Stimulated activated CD4-positive, alpha-beta T cell treated with anti-CD3 and anti-CD28 coated beads, Interleukin-1b, Interleukin-23, amount 100 ng/mL, for 4 hours (primary cell): ENCODE data around the gene OGFOD3.
"Not testable (repeated sequence)": the region's sequence is repeated elsewhere in the genome, so short reads cannot be mapped to it uniquely, and the experiment has no call there.

Experiments
- DNase-seq, 2 donors: peaks; one replicate each; pipeline ENCODE4 v3.0.0-alpha.2; 2020; ENCODE audit warnings: low read depth in 2 of 2

Gene OGFOD3, protein sequence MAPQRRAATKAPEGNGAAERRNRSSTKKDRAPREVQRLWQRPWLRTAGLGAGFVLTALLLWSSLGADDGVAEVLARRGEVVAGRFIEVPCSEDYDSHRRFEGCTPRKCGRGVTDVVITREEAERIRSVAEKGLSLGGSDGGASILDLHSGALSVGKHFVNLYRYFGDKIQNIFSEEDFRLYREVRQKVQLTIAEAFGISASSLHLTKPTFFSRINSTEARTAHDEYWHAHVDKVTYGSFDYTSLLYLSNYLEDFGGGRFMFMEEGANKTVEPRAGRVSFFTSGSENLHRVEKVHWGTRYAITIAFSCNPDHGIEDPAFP

GRCh38 chr17:82418001-82418986 lies at the start of gene OGFOD3, which contains the start of gene HEXD:
Gene OGFOD3 (minus strand): TSS chr17:82418586. CDS start chr17:82418485, 101 bp downstream.
Gene HEXD (plus strand): TSS chr17:82418347. CDS start chr17:82419800, 1,453 bp downstream.
- peak; percentile 74 to 80 for DNase-seq

DNA sequence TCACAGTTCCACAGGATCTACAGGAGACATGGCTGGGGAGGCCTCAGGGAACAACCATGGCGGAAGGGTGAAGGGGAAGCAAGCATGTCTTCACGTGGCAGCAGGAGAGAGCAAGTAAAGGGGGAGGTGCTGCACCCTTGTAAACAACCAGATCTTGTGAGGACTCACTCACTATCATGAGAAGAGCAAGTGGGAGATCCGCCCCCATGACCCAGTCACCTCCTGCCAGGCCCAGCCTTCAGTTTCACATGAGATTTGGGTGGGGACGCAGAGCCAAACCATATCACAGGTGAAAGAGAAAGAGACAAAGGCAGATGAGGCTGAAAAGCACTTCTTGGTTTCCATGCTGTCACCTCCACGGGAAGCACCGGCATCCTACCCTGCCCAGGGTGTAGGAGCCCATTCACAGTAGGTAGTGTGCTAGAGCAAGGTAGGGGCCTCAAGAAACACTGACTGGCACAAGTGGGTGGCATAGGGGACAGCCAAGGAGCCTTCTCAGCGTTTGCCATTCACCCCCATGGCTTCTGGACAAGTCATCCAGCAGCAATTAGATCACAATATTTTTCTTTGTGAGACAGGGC lies 46.7 kb upstream of the OGFOD3 start:
- no peak for DNase-seq

- no peak for DNase-seq
These were observed 46.2 kb upstream of the OGFOD3 start for GRCh38 chr17:82464567-82464929.

- no peak for DNase-seq
These were observed 45.7 kb upstream of the OGFOD3 start for GRCh38 chr17:82463925-82464566.

GRCh38 chr17:82463391-82463790 lies 45.0 kb upstream of the OGFOD3 start:
- DNase-seq, result no peak

DNA sequence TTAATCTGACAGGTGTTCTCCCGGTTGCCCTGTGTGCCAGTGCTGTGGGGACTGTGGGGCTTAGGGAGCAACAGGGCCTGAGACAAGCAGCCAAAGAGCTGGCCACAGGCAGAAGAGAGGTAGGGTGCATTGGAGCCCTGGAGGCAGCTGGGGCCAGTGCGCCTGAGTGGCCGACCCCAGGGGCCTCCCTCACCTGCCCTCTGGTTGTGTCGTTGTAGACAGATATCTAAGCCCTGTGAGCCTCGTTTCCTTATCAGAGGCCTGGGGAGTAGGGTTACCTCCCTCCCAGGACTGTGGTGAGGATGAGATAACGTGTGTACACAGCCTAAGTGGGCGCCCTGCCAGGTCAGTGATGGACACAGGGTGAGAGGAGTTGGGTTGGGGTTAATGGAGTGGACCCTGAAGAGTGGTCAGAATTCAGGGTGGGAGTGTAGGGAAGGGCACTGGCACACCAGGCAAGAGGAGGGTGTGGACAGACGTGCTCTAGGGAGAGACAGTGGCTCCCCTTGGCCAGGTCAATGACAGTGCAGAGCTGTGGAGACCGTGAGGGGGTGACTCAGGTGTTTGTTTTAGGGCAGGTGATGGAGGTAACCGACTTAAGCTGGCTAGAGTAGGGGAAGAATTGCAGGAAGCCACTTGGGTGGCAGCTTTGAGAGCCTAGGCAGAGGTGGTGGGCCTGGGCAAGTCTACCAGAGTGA lies 43.6 kb upstream of the OGFOD3 start:
- DNase-seq, result no peak

- DNase-seq, result not testable (repeated sequence)
These were observed 41.5 kb upstream of the OGFOD3 start for GRCh38 chr17:82459936-82460335.

- no peak for DNase-seq
These were observed 40.6 kb upstream of the OGFOD3 start for GRCh38 chr17:82458885-82459424.

DNA sequence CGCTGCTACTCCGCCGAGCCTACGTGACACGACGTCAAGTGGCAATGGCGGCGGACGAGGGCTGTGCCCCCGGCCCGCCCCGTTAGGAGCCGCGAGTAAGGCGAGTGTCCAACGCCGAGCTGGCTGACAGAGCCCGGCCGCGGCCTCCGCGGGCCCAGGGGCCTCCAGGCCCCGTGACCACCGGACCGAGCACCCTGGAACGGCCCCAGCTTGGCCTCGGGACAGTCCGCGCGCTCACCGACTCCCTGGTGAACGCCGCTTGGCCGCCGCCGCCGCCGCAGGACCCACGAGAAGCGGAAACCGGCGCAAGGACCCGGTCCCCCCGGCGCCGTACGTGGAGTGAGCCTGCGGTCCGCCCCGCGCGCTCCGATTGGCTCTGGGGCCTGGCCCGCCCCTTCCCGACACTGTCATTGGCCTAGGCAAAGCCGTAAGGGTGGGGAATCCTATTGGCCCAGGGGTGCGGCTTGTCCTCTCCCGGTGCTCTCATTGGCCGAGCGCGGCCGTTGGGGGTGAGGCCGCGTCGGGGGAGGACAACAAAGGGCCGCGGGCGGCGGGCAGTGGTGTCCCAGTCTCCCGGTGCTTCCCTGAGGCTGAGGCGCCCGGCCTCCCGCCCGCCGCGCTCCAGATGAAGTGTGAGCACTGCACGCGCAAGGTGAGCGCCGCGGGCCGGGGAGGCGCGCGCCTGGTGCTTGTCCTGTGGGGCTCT lies 39.9 kb upstream of the OGFOD3 start, which contains the start of gene NARF:
TSS of gene NARF (plus strand) at position 563 of the 706 bp plus-strand sequence. CDS start at position 626, 63 bp downstream.
- DNase-seq, result peak; percentile 90

DNA sequence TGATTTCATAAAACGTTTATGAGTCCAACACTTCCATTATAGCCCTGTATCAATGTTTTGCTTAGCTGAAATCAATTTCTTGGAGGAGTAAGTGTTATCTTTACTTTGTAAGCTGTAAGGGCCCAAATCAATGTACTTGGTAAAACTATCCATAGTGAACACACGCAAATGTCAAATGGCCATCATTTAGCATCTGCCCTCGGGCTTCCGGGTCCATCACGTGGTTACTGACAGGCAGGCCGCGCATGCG lies 39.5 kb upstream of the OGFOD3 start:
- no peak for DNase-seq

GRCh38 chr17:82457073-82457928 lies 38.9 kb upstream of the OGFOD3 start:
- no peak for DNase-seq

DNA sequence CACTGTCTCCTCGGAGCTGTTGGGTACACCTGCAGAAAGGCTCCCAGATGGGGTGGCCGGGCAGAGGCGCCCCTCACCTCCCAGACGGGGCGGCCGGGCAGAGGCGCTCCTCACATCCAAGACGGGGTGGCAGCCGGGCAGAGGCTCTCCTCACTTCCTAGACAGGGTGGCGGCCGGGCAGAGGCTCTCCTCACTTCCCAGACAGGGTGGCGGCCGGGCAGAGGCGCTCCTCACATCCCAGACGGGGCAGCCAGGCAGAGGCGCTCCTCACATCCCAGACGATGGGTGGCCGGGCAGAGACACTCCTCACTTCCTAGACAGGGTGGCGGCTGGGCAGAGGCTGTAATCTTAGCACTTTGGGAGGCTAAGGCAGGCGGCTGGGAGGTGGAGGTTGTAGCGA lies 35.3 kb upstream of the OGFOD3 start:
- not testable (repeated sequence) for DNase-seq

- DNase-seq, result not testable (repeated sequence)
These were observed 34.8 kb upstream of the OGFOD3 start for GRCh38 chr17:82453151-82453550.

GRCh38 chr17:82452162-82452561 lies 33.8 kb upstream of the OGFOD3 start:
- no peak for DNase-seq

- DNase-seq, result peak; percentile 96
These were observed 32.1 kb upstream of the OGFOD3 start, which contains the start of gene CYBC1 for GRCh38 chr17:82450357-82451106. Gene CYBC1 (minus strand): TSS chr17:82450752. CDS start chr17:82449254, 1,498 bp downstream.

DNA sequence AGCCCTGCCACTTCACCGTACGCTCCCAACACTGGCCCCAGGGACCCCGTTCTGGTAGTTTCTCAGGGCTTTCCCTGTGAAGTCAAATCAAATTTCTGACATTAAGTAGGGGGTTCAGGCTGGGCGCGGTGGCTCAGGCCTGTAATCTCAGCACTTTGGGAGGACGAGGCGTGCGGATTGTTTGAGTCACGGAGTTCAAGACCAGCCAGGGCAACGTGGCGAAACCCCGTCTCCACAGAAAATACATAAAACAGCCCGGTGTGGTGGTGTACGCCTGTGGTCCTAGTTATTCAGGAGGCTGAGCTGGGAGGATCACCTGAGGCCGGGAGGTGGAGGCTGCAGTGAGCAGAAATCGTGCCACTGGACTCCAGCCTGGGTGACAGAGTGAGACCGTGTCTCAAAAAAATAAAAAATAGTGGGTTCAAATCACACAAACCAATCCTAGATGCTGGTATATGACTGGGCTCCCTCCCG lies 31.5 kb upstream of the OGFOD3 start:
- DNase-seq, result peak; percentile 22 to 41

DNA sequence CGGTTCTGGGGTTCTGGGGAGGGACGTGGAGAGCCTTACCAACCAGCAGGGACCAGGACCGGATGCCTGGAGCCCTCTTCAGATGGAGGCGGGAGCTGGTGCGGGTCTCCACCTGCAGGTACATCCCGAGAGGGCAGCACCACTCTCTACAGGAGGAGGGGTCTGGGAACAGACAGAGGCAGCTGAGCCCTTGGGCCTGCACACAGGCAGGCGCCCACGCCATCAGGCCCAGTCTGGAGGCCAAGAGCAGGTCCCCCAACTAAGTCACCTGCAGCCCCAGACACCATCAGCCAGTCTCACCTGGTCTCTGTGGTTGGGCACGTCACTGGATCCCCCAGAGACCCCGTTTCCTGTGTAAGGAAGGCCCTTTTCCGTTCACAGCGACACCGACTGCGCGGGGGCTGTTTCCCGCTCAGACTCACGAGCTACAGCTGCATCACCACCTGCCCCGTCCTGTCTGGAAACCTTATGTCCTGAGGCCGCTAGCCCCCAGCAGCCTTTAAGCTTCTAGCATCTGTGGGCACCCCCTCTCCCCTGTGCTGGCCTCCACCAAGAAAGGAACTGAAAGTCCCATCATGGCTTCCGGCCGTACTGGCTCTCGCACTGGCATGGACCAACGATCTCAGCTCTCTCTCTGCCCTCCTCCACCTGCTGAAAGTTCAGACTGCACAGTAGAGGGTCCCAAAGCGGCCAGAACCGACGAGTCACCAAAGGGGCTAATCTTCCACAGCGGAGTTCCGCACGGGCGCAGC lies 30.9 kb upstream of the OGFOD3 start:
- peak; percentile 45 to 55 for DNase-seq

GRCh38 chr17:82447876-82448275 lies 29.5 kb upstream of the OGFOD3 start:
- DNase-seq, result no peak
